NOMO-1 treated with DMSO at 0.1 percent for 48 hours (cell line): ENCODE measurements around the gene PKDREJ.
A peak's percentile ranks its signal among the peaks of the same experiment; 100 is the strongest.
"Not testable (repeated sequence)": the region's sequence is repeated elsewhere in the genome, so short reads cannot be mapped to it uniquely, and the experiment has no call there.

ENCODE experiments used
- DNase-seq: peaks from one replicate; lab custom pipeline; 2025; ENCODE audit not compliant: unreplicated experiment; lab: John Stamatoyannopoulos, UW

Gene PKDREJ

GRCh38 chr22:46269564-46269963 lies 6.4 kb upstream of the PKDREJ start:
- DNase-seq: no peak

- DNase-seq: peak; percentile 36
These were observed 4.5 kb upstream of the PKDREJ start, which contains the start of gene TTC38 for GRCh38 chr22:46267431-46268279. Gene TTC38, plus strand, starts transcription at chr22:46268008. Its CDS starts 32 bp downstream, at chr22:46268040.

GRCh38 chr22:46265627-46266026 lies 2.5 kb upstream of the PKDREJ start:
- not testable (repeated sequence) for DNase-seq

GRCh38 chr22:46264520-46264919 lies 1.4 kb upstream of the PKDREJ start:
- not testable (repeated sequence) for DNase-seq

GRCh38 chr22:46262449-46263215 lies 511 bp downstream of the PKDREJ start:
- DNase-seq: no peak

- DNase-seq: no peak
These were observed 3.1 kb downstream of the PKDREJ start for GRCh38 chr22:46260038-46260437.

- peak; percentile 62 for DNase-seq
These were observed 3.8 kb downstream of the PKDREJ start for GRCh38 chr22:46259374-46259773.

- DNase-seq: no peak
These were observed 6.7 kb downstream of the PKDREJ start for GRCh38 chr22:46256358-46256958.

GRCh38 chr22:46251816-46252380 lies 11.2 kb downstream of the PKDREJ start:
- no peak for DNase-seq

GRCh38 chr22:46251266-46251665 lies 11.9 kb downstream of the PKDREJ start:
- DNase-seq: no peak

- no peak for DNase-seq
These were observed 12.4 kb downstream of the PKDREJ start for GRCh38 chr22:46250783-46251125.

- peak; percentile 89 for DNase-seq
These were observed 12.9 kb downstream of the PKDREJ start, which contains the start of gene CDPF1 for GRCh38 chr22:46250035-46250782. Gene CDPF1, minus strand, starts transcription at chr22:46250293. Its CDS starts 2,009 bp downstream, at chr22:46248284.

- DNase-seq: no peak
These were observed 15.6 kb downstream of the PKDREJ start for GRCh38 chr22:46247443-46247975.

GRCh38 chr22:46246178-46246577 lies 17.0 kb downstream of the PKDREJ start:
- no peak for DNase-seq

GRCh38 chr22:46245511-46245910 lies 17.6 kb downstream of the PKDREJ start:
- DNase-seq: no peak

- DNase-seq: no peak
These were observed 18.4 kb downstream of the PKDREJ start for GRCh38 chr22:46244771-46245170.

GRCh38 chr22:46242076-46242475 lies 21.1 kb downstream of the PKDREJ start:
- DNase-seq: peak; percentile 2

- no peak for DNase-seq
These were observed 21.6 kb downstream of the PKDREJ start for GRCh38 chr22:46241396-46242007.

GRCh38 chr22:46240907-46241306 lies 22.2 kb downstream of the PKDREJ start:
- no peak for DNase-seq

GRCh38 chr22:46240506-46240905 lies 22.6 kb downstream of the PKDREJ start:
- DNase-seq: no peak
